K562 (cell line): ENCODE measurements around the gene KCNQ4. TPM values are rescaled to one million over a fixed set of nuclear protein-coding genes. Genes with fewer than 3 reads are reported as not detected.
A peak's percentile ranks its signal among the peaks of the same experiment; 100 is the strongest.

ENCODE experiments used
- CBX5 ChIP-seq: IDR thresholded peaks from 2 replicates; pipeline ENCODE4 v1.6.1; 2014; ENCODE audit warnings: low read depth, borderline replicate concordance
- CTBP1 ChIP-seq: fragments of 450-650 bp; IDR thresholded peaks from 2 replicates; pipeline ENCODE4 v1.6.1; 2016; ENCODE audit warnings: borderline replicate concordance
- DACH1 ChIP-seq: fragments of 450-650 bp; IDR thresholded peaks from 2 replicates; pipeline ENCODE4 v1.6.1; 2018; ENCODE audit not compliant: partially characterized antibody
- DPF2 ChIP-seq: fragments of 450-650 bp; IDR thresholded peaks from 2 replicates; pipeline ENCODE4 v1.6.1; 2016
- ELF4 ChIP-seq: fragments of 450-650 bp; formaldehyde crosslinking; IDR thresholded peaks from 2 replicates; pipeline ENCODE4 v1.4.0; 2022; ENCODE audit warnings: missing genetic modification characterization
- EP300 ChIP-seq: IDR thresholded peaks from 2 replicates; pipeline ENCODE4 v1.6.1; 2012; ENCODE audit warnings: low read length, improper control_type of control experiment
- KHSRP ChIP-seq: fragments of 450-650 bp; IDR thresholded peaks from 2 replicates; pipeline ENCODE4 v1.6.1; 2017
- L3MBTL2 ChIP-seq: fragments of 450-650 bp; IDR thresholded peaks from 2 replicates; pipeline ENCODE4 v1.6.1; 2016; ENCODE audit warnings: mild to moderate bottlenecking, moderate library complexity
- MAZ ChIP-seq, 2 experiments: fragments of 450-650 bp in 1 of 2; sonication (generic) in 1 of 2; formaldehyde crosslinking; IDR thresholded peaks in 1 of 2; conservative IDR thresholded peaks in 1 of 2; 2 replicates each; pipeline versions ENCODE4 v1.4.0 to v1.5.0; 2020; ENCODE audit warnings: mild to moderate bottlenecking in 1 of 2, missing genetic modification reagents in 1 of 2
- MECOM ChIP-seq: fragments of 250-450 bp; sonication (Bioruptor Pico); IDR thresholded peaks from 2 replicates; pipeline ENCODE4 v1.8.0; 2022; ENCODE audit warnings: inconsistent platforms
- MYNN ChIP-seq, 2 experiments: sonication (generic); formaldehyde crosslinking in 1 of 2; IDR thresholded peaks; 2 replicates each; pipeline versions ENCODE4 v1.5.0 to v1.6.1; 2016 to 2020; ENCODE audit warnings: antibody characterized with exemption in 1 of 2, missing genetic modification reagents in 1 of 2
- NEUROD1 ChIP-seq: fragments of 150-350 bp; IDR thresholded peaks from 2 replicates; pipeline ENCODE4 v1.6.1; 2014; ENCODE audit warnings: borderline replicate concordance, low read length, low read depth; ENCODE audit not compliant: partially characterized antibody
- PHB ChIP-seq: fragments of 250-450 bp; sonication (Bioruptor Pico); IDR thresholded peaks from 2 replicates; pipeline ENCODE4 v1.5.0; 2021
- RB1 ChIP-seq: fragments of 450-650 bp; IDR thresholded peaks from 2 replicates; pipeline ENCODE4 v1.6.1; 2017; ENCODE audit warnings: low read depth, mild to moderate bottlenecking
- RBM17 ChIP-seq: fragments of 200-400 bp; formaldehyde crosslinking; IDR thresholded peaks from 2 replicates; pipeline ENCODE4 v1.6.1; 2017; ENCODE audit warnings: low read depth, mild to moderate bottlenecking, low read length, borderline replicate concordance
- TCF7 ChIP-seq: sonication (generic); IDR thresholded peaks from 2 replicates; pipeline ENCODE4 v1.6.1; 2016; ENCODE audit warnings: antibody characterized with exemption, borderline replicate concordance
- TOE1 ChIP-seq, 2 experiments: fragments of 450-650 bp in 1 of 2; sonication (generic) in 1 of 2; formaldehyde crosslinking in 1 of 2; IDR thresholded peaks; 2 replicates each; pipeline versions ENCODE4 v1.7.1 to v1.8.0; 2016 to 2022; ENCODE audit warnings: borderline replicate concordance in 2 of 2, mild to moderate bottlenecking in 2 of 2, antibody characterized with exemption in 1 of 2, inconsistent platforms in 1 of 2, low read depth in 1 of 2, missing genetic modification reagents in 1 of 2, moderate library complexity in 1 of 2
- ZBTB33 ChIP-seq: sonication (generic); formaldehyde crosslinking; IDR thresholded peaks from 2 replicates; pipeline ENCODE4 v1.8.1; 2023; ENCODE audit warnings: mild to moderate bottlenecking, missing genetic modification reagents
- ZBTB9 ChIP-seq: fragments of 450-650 bp; formaldehyde crosslinking; IDR thresholded peaks from 2 replicates; pipeline ENCODE4 v1.4.0; 2020; ENCODE audit warnings: mild to moderate bottlenecking, moderate library complexity
- ZC3H8 ChIP-seq: fragments of 450-650 bp; IDR thresholded peaks from 2 replicates; pipeline ENCODE4 v1.6.1; 2017
- ZEB2 ChIP-seq: fragments of 450-650 bp; IDR thresholded peaks from 2 replicates; pipeline ENCODE4 v1.6.1; 2016
- ZNF140 ChIP-seq: fragments of 250-450 bp; sonication (Bioruptor Pico); IDR thresholded peaks from 2 replicates; pipeline ENCODE4 v1.8.0; 2021; ENCODE audit warnings: moderate library complexity, mild to moderate bottlenecking, inconsistent platforms
- ZNF197 ChIP-seq: fragments of 200-800 bp; sonication (Bioruptor generic); IDR thresholded peaks from 2 replicates; pipeline ENCODE4 v1.6.1; 2016; ENCODE audit warnings: low read depth, missing genetic modification characterization, missing compliant biosample characterization
- ZNF239 ChIP-seq: fragments of 250-450 bp; sonication (Bioruptor Pico); IDR thresholded peaks from 2 replicates; pipeline ENCODE4 v1.4.0; 2020; ENCODE audit warnings: mild to moderate bottlenecking
- ZNF785 ChIP-seq: fragments of 250-450 bp; sonication (Bioruptor Pico); IDR thresholded peaks from 2 replicates; pipeline ENCODE4 v1.4.0; 2020; ENCODE audit warnings: mild to moderate bottlenecking
- polyA plus RNA-seq, 8 experiments: library from polyadenylated mRNA; depleted of rRNA in 4 of 8; stranded (reverse) in 5 of 8; unstranded in 3 of 8; fragments of >200 nt; fragmentation: Nextera tagmentation in 2 of 8; fragmentation: Illumina TruSeq in 1 of 8; extraction: Ambion mirVana in 2 of 8; extraction: Trizol in 1 of 8; gene quantifications; 2 replicates each; pipeline versions ENCODE4 v1.2.1 to v1.2.3, GENCODE V29; 2011 to 2014; ENCODE audit warnings: inconsistent platforms in 1 of 8, missing spikeins in 1 of 8
- total RNA-seq, 7 experiments: library from RNA; depleted of rRNA in 6 of 7; stranded (reverse); fragments of >200 nt in 6 of 7; fragmentation: Illumina TruSeq in 2 of 7; extraction: Trizol in 2 of 7; gene quantifications; 2 replicates each; pipeline versions ENCODE4 v1.2.1 to v1.2.3, GENCODE V29; 2011 to 2021; ENCODE audit warnings: low replicate concordance in 1 of 7

Gene KCNQ4
- total and polyA plus RNA-seq, 9 of the 15 experiments (the other 6 are each of a cell fraction or from before 2014, with no cell fraction given), result 0.07 to 4.1 (median 0.79) TPM

- peak; percentile 72 for TF ChIP-seq RB1
- TF ChIP-seq ZNF239 (CRISPR knock-in tag), result no peak
- TF ChIP-seq MECOM, result peak; percentile 63; the same call in 1 of the 2 replicates
- no peak for TF ChIP-seq ZNF785 (CRISPR knock-in tag)
- no peak for TF ChIP-seq TCF7
- TF ChIP-seq NEUROD1, result no peak
- 0 out of 2 replicates have a peak, but pooled peaks have one; percentile 58 for TF ChIP-seq ZNF197 (CRISPR knock-in tag)
- TF ChIP-seq TOE1 (IDR thresholded peaks at IDR 0.05; ENCODE audit: borderline replicate concordance), result no peak
- 0 out of 2 replicates have a peak, but pooled peaks have one; percentile 26 for TF ChIP-seq TOE1 (CRISPR knock-in tag; IDR thresholded peaks at IDR 0.05; ENCODE audit: borderline replicate concordance, low read depth)
- no peak for TF ChIP-seq RBM17
- 0 out of 2 replicates have a peak, but pooled peaks have one; percentile 32 for TF ChIP-seq L3MBTL2
- no peak for TF ChIP-seq CBX5
- no peak for TF ChIP-seq ZBTB9 (CRISPR knock-in tag)
- TF ChIP-seq MAZ (CRISPR knock-in tag; conservative IDR thresholded peaks at IDR 0.05 in 1 of 2, IDR thresholded peaks at IDR 0.05 in 1 of 2), result peak in 1 of 2 experiments; percentile 51
- peak; percentile 82 for TF ChIP-seq DPF2
- TF ChIP-seq EP300, result peak; percentile 51; the same call in 1 of the 2 replicates
- TF ChIP-seq ZNF140 (CRISPR knock-in tag), result no peak
- no peak for TF ChIP-seq DACH1
- no peak for TF ChIP-seq ZC3H8
- peak; percentile 78; the same call in 1 of the 2 replicates for TF ChIP-seq ZEB2
- no peak for TF ChIP-seq KHSRP
- TF ChIP-seq MYNN (IDR thresholded peaks at IDR 0.05), result peak; percentile 54; the same call in 1 of the 2 replicates
- TF ChIP-seq MYNN (CRISPR knock-in tag; IDR thresholded peaks at IDR 0.05), result no peak
- TF ChIP-seq PHB, result no peak
- TF ChIP-seq ZBTB33 (CRISPR knock-in tag), result no peak
- peak; percentile 6; the same call in 1 of the 2 replicates for TF ChIP-seq ELF4
- peak; percentile 82 for TF ChIP-seq CTBP1
Observed at GRCh38 chr1:40774266-40774998, 9.2 kb upstream of the KCNQ4 start (continued).
